NCI-H446 treated with DMSO at 0.1 percent for 48 hours (cell line): ENCODE results near the gene PSPN.
A peak's percentile ranks its signal among the peaks of the same experiment; 100 is the strongest.

Experiments used
- DNase-seq: peaks from one replicate; lab custom pipeline; 2025; lab: John Stamatoyannopoulos, UW

PSPN gene, protein sequence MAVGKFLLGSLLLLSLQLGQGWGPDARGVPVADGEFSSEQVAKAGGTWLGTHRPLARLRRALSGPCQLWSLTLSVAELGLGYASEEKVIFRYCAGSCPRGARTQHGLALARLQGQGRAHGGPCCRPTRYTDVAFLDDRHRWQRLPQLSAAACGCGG

GRCh38 chr19:6375411-6376010, at the start of gene PSPN:
Gene PSPN, minus strand, starts transcription at chr19:6375933. Its CDS starts 84 bp downstream, at chr19:6375849.
- no peak for DNase-seq

- DNase-seq = peak; percentile 100
These were observed 49.4 kb upstream of the PSPN start for GRCh38 chr19:6424939-6425731.

DNA sequence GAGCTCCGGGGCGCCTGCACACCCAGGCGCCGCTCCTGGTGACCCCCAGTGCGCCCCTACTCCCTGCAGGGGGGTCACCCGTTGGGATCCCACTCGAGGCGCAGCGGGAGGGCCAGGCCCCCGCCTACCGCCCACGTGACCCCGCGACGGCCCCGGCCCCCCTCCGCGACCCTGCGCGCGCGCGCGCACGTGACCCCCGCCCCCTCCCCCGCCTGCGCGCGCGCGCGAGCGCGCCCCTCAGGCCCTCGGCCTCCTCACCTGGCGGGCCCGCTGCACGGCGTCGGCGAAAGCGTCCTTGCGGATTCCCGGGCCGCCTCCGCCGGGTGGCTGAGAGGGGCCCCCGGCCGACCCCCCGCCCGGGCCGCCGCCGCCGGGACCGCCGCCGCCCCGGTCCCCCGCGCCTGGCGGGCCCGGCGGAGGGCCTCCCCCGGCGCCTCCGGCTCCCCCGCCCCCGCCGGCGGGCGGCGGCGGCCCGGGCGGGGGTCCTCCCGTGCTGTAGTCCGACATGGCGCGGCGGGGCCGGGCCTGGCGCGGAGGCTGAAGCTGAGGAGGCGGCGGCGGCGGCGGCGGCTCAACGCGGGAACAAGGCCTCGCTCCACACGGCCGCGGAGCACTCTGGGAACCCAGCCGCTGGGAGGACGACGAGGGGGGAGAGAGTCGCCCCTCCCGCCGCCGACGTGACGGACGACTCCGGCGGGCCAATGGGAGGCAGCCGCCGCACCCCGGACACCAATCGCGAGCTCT, 48.6 kb upstream of the PSPN start, which contains the start of gene KHSRP:
TSS of gene KHSRP (minus strand) at position 617 of the 744 bp plus-strand sequence. CDS start at position 507, 110 bp downstream.
- DNase-seq = no peak

GRCh38 chr19:6423499-6424194, 47.9 kb upstream of the PSPN start:
- no peak for DNase-seq

GRCh38 chr19:6421075-6422014, 45.6 kb upstream of the PSPN start:
- no peak for DNase-seq

- DNase-seq = no peak
These were observed 42.8 kb upstream of the PSPN start for GRCh38 chr19:6418562-6418932.

- DNase-seq = no peak
These were observed 42.2 kb upstream of the PSPN start for GRCh38 chr19:6417713-6418561.

GRCh38 chr19:6416658-6417405, 41.1 kb upstream of the PSPN start:
- DNase-seq = no peak

GRCh38 chr19:6415591-6416190, 40.0 kb upstream of the PSPN start:
- no peak for DNase-seq

DNA sequence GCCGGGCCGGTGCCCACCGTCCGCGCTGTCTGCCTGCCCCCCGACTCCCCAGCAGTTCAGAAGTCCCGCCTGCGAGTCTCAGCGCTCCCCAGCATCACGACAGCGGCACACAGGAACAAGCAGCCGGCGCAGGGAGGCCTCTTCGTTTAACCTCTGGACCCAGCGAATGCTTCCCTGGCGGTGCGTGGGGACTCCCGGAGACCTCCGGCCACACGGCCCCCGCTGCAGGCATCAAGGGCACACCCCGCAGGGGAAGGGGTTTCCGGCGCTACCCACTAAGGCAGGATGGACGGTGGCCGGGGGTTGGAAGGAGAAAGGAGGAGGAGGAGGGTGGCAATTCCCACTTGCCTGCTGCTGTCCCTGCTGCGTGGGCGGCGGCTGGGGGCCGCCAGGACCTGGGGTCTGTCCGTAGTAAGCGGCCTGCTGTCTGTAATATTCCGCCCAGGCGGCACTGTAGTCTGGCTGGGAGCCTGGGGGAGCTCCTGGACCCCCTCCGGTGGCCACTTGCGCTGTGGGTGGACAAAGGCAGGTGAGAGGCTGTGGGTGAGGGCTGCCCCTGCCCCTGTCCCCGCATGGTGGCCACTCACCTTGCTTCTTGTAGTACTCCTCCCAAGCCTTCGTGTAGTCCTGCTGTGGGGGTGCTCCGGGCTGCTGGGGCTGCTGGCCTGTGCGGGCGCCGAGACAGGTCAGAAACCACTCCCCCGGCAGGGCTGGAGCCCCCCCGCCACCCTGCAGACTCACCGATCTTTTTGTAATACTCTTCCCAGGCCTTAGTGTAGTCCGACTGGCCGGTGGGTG, 39.3 kb upstream of the PSPN start:
- no peak for DNase-seq

GRCh38 chr19:6413721-6414643, 38.2 kb upstream of the PSPN start:
- DNase-seq = no peak

GRCh38 chr19:6413291-6413690, 37.6 kb upstream of the PSPN start:
- DNase-seq = no peak

DNA sequence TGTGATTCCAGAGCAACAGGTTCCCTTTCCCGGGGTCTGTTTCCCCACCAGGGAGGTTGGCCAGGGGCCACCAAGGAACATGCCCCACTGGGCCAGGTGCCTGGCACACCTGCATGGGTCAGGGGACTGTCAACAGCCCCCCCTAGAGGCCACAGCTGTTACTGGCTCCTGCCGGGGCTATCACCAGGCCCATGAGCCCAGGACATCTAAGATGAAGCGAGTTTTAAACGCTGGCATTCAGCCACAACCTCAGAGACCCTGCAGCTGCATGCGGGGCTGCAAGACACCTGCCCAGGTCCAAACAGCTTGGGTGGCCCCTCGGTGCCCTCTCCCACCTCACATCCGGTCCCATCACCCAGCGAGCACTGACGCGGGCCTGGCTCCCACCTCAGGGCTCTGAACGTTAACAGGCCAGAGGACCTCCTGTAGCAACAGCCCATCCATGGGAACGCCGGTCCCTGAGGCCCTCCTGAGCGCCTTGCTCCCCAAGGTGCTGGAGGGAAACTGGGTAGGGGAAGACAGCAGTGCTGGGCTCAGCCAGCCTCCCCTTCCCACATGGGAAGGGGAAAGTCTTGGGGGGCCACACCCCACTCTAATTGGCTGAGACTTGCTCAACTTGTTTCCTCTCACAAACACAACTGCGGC, 36.8 kb upstream of the PSPN start:
- DNase-seq = no peak

GRCh38 chr19:6412061-6412446, 36.3 kb upstream of the PSPN start:
- DNase-seq = no peak

GRCh38 chr19:6409346-6409745, 33.6 kb upstream of the PSPN start:
- DNase-seq = no peak

- DNase-seq = no peak
These were observed 30.7 kb upstream of the PSPN start for GRCh38 chr19:6406401-6406800.
